Aorta (tissue), 5 donors: Measurements from ENCODE around the gene THEMIS. TPM values are rescaled to one million over a fixed set of nuclear protein-coding genes. Genes with fewer than 3 reads are reported as not detected.

Source experiments
- ATAC-seq: fragments of 200-7000 bp; cut with Tn5 transposase; one replicate; pipeline ENCODE4 v1.9.1; 2022; ENCODE audit warnings: moderate library complexity; ENCODE audit not compliant: low FRiP score
- DNase-seq, 2 donors: peaks; one replicate each; pipeline ENCODE4 v3.0.0-alpha.2; 2020
- H3K27ac ChIP-seq, 2 donors: one replicate each; pipeline ENCODE4 v1.5.1; 2013; ENCODE audit warnings: low read length in 2 of 2, mild to moderate bottlenecking in 2 of 2, moderate library complexity in 2 of 2, control low read depth in 1 of 2, inconsistent platforms in 1 of 2, low read depth in 1 of 2
- H3K27me3 ChIP-seq, 2 donors: one replicate each; pipeline ENCODE4 v1.6.1; 2013; ENCODE audit warnings: control low read depth in 1 of 2, low read length in 1 of 2, mild to moderate bottlenecking in 1 of 2, moderate library complexity in 1 of 2; ENCODE audit not compliant: insufficient read depth in 2 of 2, control insufficient read depth in 1 of 2
- H3K36me3 ChIP-seq, 2 donors: one replicate each; pipeline ENCODE4 v1.6.1; 2013; ENCODE audit warnings: control low read depth in 1 of 2, low read length in 1 of 2, mild to moderate bottlenecking in 1 of 2; ENCODE audit not compliant: insufficient read depth in 2 of 2, control insufficient read depth in 1 of 2
- H3K4me1 ChIP-seq, 2 donors: one replicate each; pipeline ENCODE4 v1.6.1; 2013; ENCODE audit warnings: low read length in 2 of 2, control low read depth in 1 of 2, mild to moderate bottlenecking in 1 of 2, moderate library complexity in 1 of 2; ENCODE audit not compliant: insufficient read depth in 2 of 2, control insufficient read depth in 1 of 2
- H3K4me3 ChIP-seq, 2 donors: one replicate each; pipeline ENCODE4 v1.5.1; 2013; ENCODE audit warnings: low read length in 2 of 2, control low read depth in 1 of 2, mild to moderate bottlenecking in 1 of 2
- H3K9me3 ChIP-seq: one replicate; pipeline ENCODE4 v1.6.1; 2013; ENCODE audit warnings: mild to moderate bottlenecking, low read length; ENCODE audit not compliant: control insufficient read depth
- WGBS, 2 donors: extraction: QIAGEN DNeasy Blood & Tissue Kit; methylation state at CpG; one replicate each; pipeline ENCODE4 v1.1.7; 2013; 5-methylcytosine and 5-hydroxymethylcytosine counted together
- intact Hi-C, 2 donors: fragments of 100-400 bp; cut with DNase I; formaldehyde crosslinking; loops; one replicate each; pipeline versions ENCODE4 v1.14.2 to v1.15.0; 2022
- polyA plus RNA-seq, 2 donors: library from polyadenylated mRNA; stranded (reverse); fragments of 200-250 nt; gene quantifications; one replicate each; pipeline ENCODE4 v1.2.3, GENCODE V29; 2013
- total RNA-seq, 2 donors: library from RNA; stranded (reverse); fragmentation: NEBNext Ultra II Directional; extraction: Animal tissue kit (Norgen Biotek cat#: 25700); gene quantifications; one replicate each; pipeline ENCODE4 v1.2.1, GENCODE V29; 2021
- donor health status: healthy with polysubstance abuse.
- donor health status: Bipolar disorder and iron deficiency.
- donor health status: DM: no; HTN: no; CAD: no.
- donor health status: DM: no; HTN: no; CAD: no.
- donor health status: DM: yes; HTN: yes; CAD: no.

Gene THEMIS
- total and polyA plus RNA-seq, 4 donors = 0.63 to 1.7 (median 0.68) TPM; not detected in 1

- ATAC-seq (no peak), DNase-seq (no peak)
- Histone ChIP-seq H3K9me3 (no peaks in the 10 kb centered on the region), H3K27me3 (no peaks in the 10 kb centered on the region), H3K27ac (no peak overlapping the region), H3K4me1 (no peaks in the 10 kb centered on the region), H3K4me3 (no peak overlapping the region), H3K36me3 (no peaks in the 10 kb centered on the region)
- WGBS, 2 donors = 64 to 67% methylated on average over 1 of the region's 1 CpG
- intact Hi-C loops = no loop called here
These were observed 173.5 kb downstream of the THEMIS start for GRCh38 chr6:127727260-127727953.

- 53 to 55% methylated on average over 1 of the region's 1 CpG for WGBS, 2 donors
- DNase-seq (no peak), ATAC-seq (no peak)
These were observed 175.0 kb downstream of the THEMIS start for GRCh38 chr6:127725821-127726220.

GRCh38 chr6:127718694-127719093 is 182.2 kb downstream of the THEMIS start:
- no peak overlapping the region for H3K4me3 ChIP-seq
- H3K4me1 ChIP-seq = no peaks in the 10 kb centered on the region
- no peak overlapping the region for H3K27ac ChIP-seq
- DNase-seq (no peak), ATAC-seq (no peak)
- 75 to 78% methylated on average over 3 of the region's 3 CpGs for WGBS, 2 donors
- intact Hi-C loops = no loop called here
- no peaks in the 10 kb centered on the region for H3K27me3 ChIP-seq
- no peaks in the 10 kb centered on the region for H3K9me3 ChIP-seq
- H3K36me3 ChIP-seq = no peaks in the 10 kb centered on the region

More at GRCh38 chr6:127725821-127726220, 175.0 kb downstream of the THEMIS start:
- H3K36me3 ChIP-seq = no peaks in the 10 kb centered on the region
- intact Hi-C loops = no loop called here
- H3K4me1 ChIP-seq = no peaks in the 10 kb centered on the region
- no peaks in the 10 kb centered on the region for H3K9me3 ChIP-seq
- no peaks in the 10 kb centered on the region for H3K27me3 ChIP-seq
- no peak overlapping the region for H3K27ac ChIP-seq
- no peak overlapping the region for H3K4me3 ChIP-seq

DNA sequence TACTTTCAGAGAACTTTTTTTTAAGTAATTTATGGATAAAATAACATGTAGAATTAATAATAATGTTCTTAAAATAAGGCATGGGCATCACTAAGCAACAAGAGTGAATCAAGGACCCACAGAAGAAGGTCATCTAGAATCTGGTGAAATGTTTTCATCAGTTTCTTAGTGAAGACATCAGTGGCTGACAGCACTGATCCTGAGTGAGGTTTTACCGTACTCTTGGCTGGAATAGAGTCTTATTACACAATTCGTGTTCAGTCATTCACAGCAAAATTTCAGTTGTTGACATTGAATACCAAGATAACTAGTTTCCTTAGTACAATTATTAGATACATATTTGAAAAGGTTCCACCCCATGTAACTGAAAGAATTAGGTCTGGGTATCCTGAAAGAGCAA is 183.5 kb downstream of the THEMIS start:
- no peaks in the 10 kb centered on the region for H3K9me3 ChIP-seq
- H3K4me3 ChIP-seq = no peak overlapping the region
- DNase-seq (no peak), ATAC-seq (no peak)
- H3K4me1 ChIP-seq = no peaks in the 10 kb centered on the region
- H3K27me3 ChIP-seq = no peaks in the 10 kb centered on the region
- H3K27ac ChIP-seq = no peak overlapping the region
- no peaks in the 10 kb centered on the region for H3K36me3 ChIP-seq
- 43 to 47% methylated on average over 2 of the region's 2 CpGs for WGBS, 2 donors
- intact Hi-C loops = no loop called here

DNA sequence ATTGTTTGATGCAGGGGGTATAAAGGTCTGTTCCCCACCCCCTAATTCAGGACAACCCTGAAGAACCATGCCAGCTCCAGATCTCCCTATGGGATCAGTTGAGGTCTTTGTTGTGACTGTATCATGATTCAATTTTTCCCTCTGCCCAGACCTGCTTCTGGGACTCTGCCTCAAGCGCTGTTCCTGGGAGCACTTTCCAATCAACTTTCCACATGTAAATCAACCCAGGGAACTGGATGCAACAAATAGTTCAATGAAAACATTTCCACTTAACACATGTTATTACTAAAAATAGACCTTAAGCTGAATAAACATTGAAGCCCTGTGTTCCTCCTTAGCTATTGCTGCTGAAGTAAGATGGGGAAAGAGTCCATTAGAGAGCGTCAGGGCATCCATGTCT is 184.4 kb downstream of the THEMIS start:
- no peak overlapping the region for H3K4me3 ChIP-seq
- no peak overlapping the region for H3K27ac ChIP-seq
- no peaks in the 10 kb centered on the region for H3K9me3 ChIP-seq
- intact Hi-C loops = no loop called here
- 15 to 29% methylated on average over 2 of the region's 2 CpGs for WGBS, 2 donors
- H3K4me1 ChIP-seq = no peaks in the 10 kb centered on the region
- H3K36me3 ChIP-seq = no peaks in the 10 kb centered on the region
- DNase-seq = no peak
- ATAC-seq = no peak
- H3K27me3 ChIP-seq = no peaks in the 10 kb centered on the region

DNA sequence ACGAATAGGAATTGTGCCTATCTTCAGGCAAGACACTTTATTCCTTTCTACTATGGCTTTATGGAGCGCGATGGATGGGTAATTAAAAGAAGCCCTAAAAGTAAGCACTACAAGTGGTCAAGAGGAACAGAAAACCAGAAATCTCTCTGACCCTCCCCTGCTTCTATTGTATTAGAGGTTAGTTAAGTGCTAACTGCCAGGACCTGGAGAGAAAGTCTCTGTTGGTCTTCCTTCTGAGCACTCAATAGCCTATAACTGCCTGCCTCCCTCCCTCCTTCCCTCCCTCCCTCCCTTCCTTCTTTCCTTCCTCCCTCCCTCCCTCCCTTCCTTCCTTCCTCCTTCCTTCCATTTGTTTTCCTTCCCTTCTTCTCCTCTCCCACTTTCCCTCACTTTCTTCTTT is 190.2 kb downstream of the THEMIS start:
- DNase-seq = no peak
- no peak overlapping the region for H3K4me3 ChIP-seq
- 83 to 92% methylated on average over 3 of the region's 3 CpGs for WGBS, 2 donors
- H3K36me3 ChIP-seq = no peaks in the 10 kb centered on the region
- intact Hi-C loops = no loop called here
- no peaks in the 10 kb centered on the region for H3K4me1 ChIP-seq
- H3K9me3 ChIP-seq = no peaks in the 10 kb centered on the region
- no peak for ATAC-seq
- no peak overlapping the region for H3K27ac ChIP-seq
- no peaks in the 10 kb centered on the region for H3K27me3 ChIP-seq

GRCh38 chr6:127706216-127706615 is 194.6 kb downstream of the THEMIS start:
- DNase-seq (no peak), ATAC-seq (no peak)
- Histone ChIP-seq H3K4me1 (no peaks in the 10 kb centered on the region), H3K27me3 (peaks cover 0 to 1% of the 10 kb centered on the region in 2 donors), H3K9me3 (peaks cover 3% of the 10 kb centered on the region), H3K36me3 (no peaks in the 10 kb centered on the region), H3K27ac (no peak overlapping the region), H3K4me3 (no peak overlapping the region)
- intact Hi-C loops = no loop called here

- no peaks in the 10 kb centered on the region for H3K27me3 ChIP-seq
- no peaks in the 10 kb centered on the region for H3K9me3 ChIP-seq
- ATAC-seq = no peak
- no peak overlapping the region for H3K4me3 ChIP-seq
- no peaks in the 10 kb centered on the region for H3K36me3 ChIP-seq
- no peak overlapping the region for H3K27ac ChIP-seq
- DNase-seq = peak in 1 of 2 donors; percentile 57
- H3K4me1 ChIP-seq = no peaks in the 10 kb centered on the region
- intact Hi-C loops = no loop called here
These were observed 205.8 kb downstream of the THEMIS start for GRCh38 chr6:127695108-127695507.

DNA sequence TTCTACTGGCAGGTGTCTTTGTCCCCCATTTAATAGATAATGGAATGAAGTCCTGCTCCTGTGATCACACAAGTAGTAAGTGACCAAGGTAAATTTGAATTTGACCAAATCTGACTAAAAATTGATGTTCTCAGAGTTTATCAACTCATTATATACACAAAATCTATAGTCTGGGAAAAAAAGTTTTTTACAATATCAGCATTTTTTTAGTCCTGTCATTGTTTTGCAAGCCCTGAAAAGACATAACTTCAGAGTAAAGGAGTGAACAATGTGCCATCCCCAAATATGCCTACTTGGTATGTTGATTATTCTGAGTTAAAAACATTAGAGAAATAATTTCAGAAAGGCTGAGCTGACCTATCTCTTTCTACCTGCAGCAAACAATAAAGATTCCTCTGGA is 209.7 kb downstream of the THEMIS start:
- H3K27ac ChIP-seq = no peak overlapping the region
- H3K4me1 ChIP-seq = no peaks in the 10 kb centered on the region
- no peaks in the 10 kb centered on the region for H3K27me3 ChIP-seq
- intact Hi-C loops = loop anchor here in 1 of 2 donors (5.0 kb wide), 1 partner anchor 1656 kb away; no protein-coding TSS in a partner anchor
- H3K36me3 ChIP-seq = no peaks in the 10 kb centered on the region
- H3K4me3 ChIP-seq = no peak overlapping the region
- ATAC-seq (no peak), DNase-seq (no peak)
- no peaks in the 10 kb centered on the region for H3K9me3 ChIP-seq
